Measurements from ENCODE around the gene SYPL2. TPM values are rescaled to one million over a fixed set of nuclear protein-coding genes. Genes with fewer than 3 reads are reported as not detected.

The SYPL2 gene
- total and polyA plus RNA-seq, 8 donors = 0.45 to 1.0 (median 0.58) TPM; not detected in 3

DNA sequence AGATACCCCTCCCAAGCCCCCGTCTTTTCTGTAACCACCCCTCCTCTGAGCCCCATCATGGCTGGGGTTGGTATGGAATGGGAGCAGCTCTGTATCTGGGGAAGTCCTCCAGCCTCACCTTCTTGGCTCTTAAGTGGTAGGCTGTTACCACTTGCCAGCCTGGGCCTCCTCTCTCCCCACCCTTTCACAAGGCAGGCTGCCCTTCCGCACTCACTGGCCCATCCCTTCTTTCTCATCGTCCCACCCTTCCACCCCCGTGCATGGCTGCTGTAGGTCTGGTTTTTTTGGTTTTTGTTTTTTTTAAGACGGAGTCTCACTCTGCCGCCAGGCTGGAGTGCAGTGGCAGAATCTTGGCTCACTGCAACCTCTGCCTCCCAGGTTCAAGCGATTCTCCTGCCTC, 32.7 kb downstream of the SYPL2 start:
- H3K27me3 ChIP-seq = no peaks in the 10 kb centered on the region
- intact Hi-C loops (cut with DNase I; ENCODE audit: low total_unique reads) = no loop called here
- TF ChIP-seq POLR2A (IDR thresholded peaks at IDR 0.05) (no peak), CTCF (IDR thresholded peaks at IDR 0.05) (no peak), EP300 (IDR thresholded peaks at IDR 0.05) (no peak), POLR2AphosphoS5 (IDR thresholded peaks at IDR 0.05) (no peak)
- H3K4me1 ChIP-seq = peaks cover 39 to 89% (median 61%) of the 10 kb centered on the region in 4 donors
- WGBS, 5 donors = 71 to 87% (median 83%) methylated on average over 7 of the region's 7 CpGs
- H3K36me3 ChIP-seq = peaks cover 19 to 48% (median 43%) of the 10 kb centered on the region in 4 donors
- no peak overlapping the region for H3K4me3 ChIP-seq
- H3K9me3 ChIP-seq = no peaks in the 10 kb centered on the region
- peak overlapping the region in 3 of 5 donors; percentile 15 to 56 (median 16) for H3K27ac ChIP-seq
- no peak for DNase-seq

DNA sequence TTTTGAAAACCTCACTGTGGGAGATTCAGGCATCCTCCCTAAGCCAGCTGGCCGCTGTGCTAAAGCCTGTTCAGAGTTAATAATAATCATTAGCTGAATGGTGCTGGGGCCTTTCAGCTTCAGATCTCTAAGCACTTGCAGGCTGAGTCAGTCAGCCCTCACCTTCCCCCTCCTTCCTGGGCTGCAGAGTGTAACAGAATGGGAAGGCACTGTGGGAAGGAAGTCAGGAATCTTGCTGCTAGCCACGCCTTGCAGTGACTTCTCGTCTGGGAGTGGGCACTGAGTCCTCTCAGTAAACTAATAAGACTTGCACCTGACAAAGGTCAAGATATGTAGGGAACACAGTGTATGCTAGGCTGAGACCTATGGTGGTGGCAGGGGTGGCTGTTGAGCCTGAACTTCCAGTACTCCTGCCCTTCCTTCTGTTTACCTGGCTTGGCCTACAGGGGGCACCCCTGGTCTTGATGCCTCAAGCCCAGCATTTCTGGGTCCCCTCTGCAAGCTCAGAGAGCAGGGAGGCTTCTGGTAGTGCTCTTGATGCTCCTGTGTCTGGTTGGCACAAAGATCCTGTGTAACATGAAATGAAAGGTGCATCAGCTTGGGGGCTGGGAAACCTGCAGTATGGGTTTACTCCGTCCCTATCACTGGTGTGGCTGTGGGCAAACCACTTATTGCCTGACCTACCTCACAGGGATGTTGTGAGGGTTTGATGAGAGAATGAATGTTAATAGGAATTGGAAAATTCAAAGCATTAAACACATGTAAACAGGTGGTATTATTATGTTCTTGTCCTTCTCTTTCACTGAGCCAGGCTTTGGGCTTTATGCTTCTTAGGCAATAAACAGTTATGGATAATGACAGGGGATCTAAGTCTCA, 33.6 kb downstream of the SYPL2 start:
- Histone ChIP-seq H3K36me3 (peaks cover 19 to 48% (median 43%) of the 10 kb centered on the region in 4 donors), H3K9me3 (no peaks in the 10 kb centered on the region), H3K27ac (peak overlapping the region in 4 of 5 donors; percentile 16 to 56 (median 34)), H3K4me3 (no peak overlapping the region), H3K4me1 (peaks cover 37 to 87% (median 58%) of the 10 kb centered on the region in 4 donors), H3K27me3 (no peaks in the 10 kb centered on the region)
- peak; percentile 60 to 66 for DNase-seq
- TF ChIP-seq POLR2AphosphoS5 (IDR thresholded peaks at IDR 0.05) (no peak), EP300 (IDR thresholded peaks at IDR 0.05) (no peak), CTCF (IDR thresholded peaks at IDR 0.05) (peak in 3 of 7 experiments; percentile 4 to 26 (median 18)), POLR2A (IDR thresholded peaks at IDR 0.05) (no peak)
- intact Hi-C loops (cut with DNase I; ENCODE audit: low total_unique reads) = no loop called here
- 50 to 71% (median 60%) methylated on average over 4 of the region's 4 CpGs for WGBS, 5 donors

GRCh38 chr1:109500941-109501381, 34.6 kb downstream of the SYPL2 start:
- intact Hi-C loops (cut with DNase I; ENCODE audit: low total_unique reads) = no loop called here
- Histone ChIP-seq H3K27ac (peak overlapping the region in 4 of 5 donors; percentile 23 to 61 (median 50)), H3K4me1 (peaks cover 34 to 79% (median 48%) of the 10 kb centered on the region in 4 donors), H3K4me3 (no peak overlapping the region), H3K36me3 (peaks cover 19 to 43% (median 39%) of the 10 kb centered on the region in 4 donors), H3K9me3 (no peaks in the 10 kb centered on the region), H3K27me3 (no peaks in the 10 kb centered on the region)
- 35 to 46% (median 43%) methylated on average over 5 of the region's 5 CpGs for WGBS, 5 donors
- peak in 1 of 2 donors; percentile 65 for DNase-seq
- TF ChIP-seq CTCF (IDR thresholded peaks at IDR 0.05) = no peak
- no peak for TF ChIP-seq POLR2A (IDR thresholded peaks at IDR 0.05)
- no peak for TF ChIP-seq EP300 (IDR thresholded peaks at IDR 0.05)
- TF ChIP-seq POLR2AphosphoS5 (IDR thresholded peaks at IDR 0.05) = no peak

- peaks cover 10 to 35% (median 30%) of the 10 kb centered on the region in 4 donors for H3K36me3 ChIP-seq
- H3K4me1 ChIP-seq = peaks cover 34 to 77% (median 48%) of the 10 kb centered on the region in 4 donors
- TF ChIP-seq EP300 (IDR thresholded peaks at IDR 0.05) = no peak
- no peak for TF ChIP-seq POLR2AphosphoS5 (IDR thresholded peaks at IDR 0.05)
- TF ChIP-seq POLR2A (IDR thresholded peaks at IDR 0.05) = no peak
- TF ChIP-seq CTCF (IDR thresholded peaks at IDR 0.05) = no peak
- H3K27me3 ChIP-seq = no peaks in the 10 kb centered on the region
- WGBS, 5 donors = 65 to 78% (median 66%) methylated on average over 5 of the region's 5 CpGs
- H3K27ac ChIP-seq = peak overlapping the region in 4 of 5 donors; percentile 29 to 56 (median 40)
- no peak for DNase-seq
- no peak overlapping the region for H3K4me3 ChIP-seq
- intact Hi-C loops (cut with DNase I; ENCODE audit: low total_unique reads) = no loop called here
- H3K9me3 ChIP-seq = no peaks in the 10 kb centered on the region
Observed at GRCh38 chr1:109501644-109502363, 35.5 kb downstream of the SYPL2 start.

All from stomach (tissue), 9 donors.